Adrenal gland (tissue), 12 donors: ENCODE measurements around the gene PDCD4. TPM values are rescaled to one million over a fixed set of nuclear protein-coding genes. Genes with fewer than 3 reads are reported as not detected.

Source experiments
- DNase-seq, 7 donors: peaks; one replicate each; pipeline ENCODE4 v3.0.0-alpha.2; 2019 to 2020
- H3K27ac ChIP-seq, 5 donors: fragments of 200-600 bp; sonication (generic) in 4 of 5; 1 replicate in 3 of 5; 2 replicates in 2 of 5; pipeline versions ENCODE4 v1.5.1 to v1.8.0; 2016 to 2020; ENCODE audit warnings: mild to moderate bottlenecking in 1 of 5
- H3K27me3 ChIP-seq: fragments of 200-600 bp; 2 replicates; pipeline ENCODE4 v1.8.0; 2021
- H3K36me3 ChIP-seq, 2 donors: fragments of 200-600 bp; replicated peaks in 1 of 2; 1 replicate in 1 of 2; 2 replicates in 1 of 2; pipeline versions ENCODE4 v1.5.1 to v1.8.0; 2018 to 2022
- H3K4me1 ChIP-seq, 2 donors: fragments of 200-600 bp; replicated peaks in 1 of 2; 1 replicate in 1 of 2; 2 replicates in 1 of 2; pipeline versions ENCODE4 v1.5.1 to v1.8.0; 2018 to 2021
- H3K4me3 ChIP-seq, 4 donors: fragments of 200-600 bp; sonication (generic) in 3 of 4; one replicate each; pipeline ENCODE4 v1.5.1; 2016 to 2018
- H3K9me3 ChIP-seq, 3 donors: fragments of 200-600 bp; sonication (generic) in 1 of 3; replicated peaks in 1 of 3; 1 replicate in 2 of 3; 2 replicates in 1 of 3; pipeline versions ENCODE4 v1.5.1 to v1.8.0; 2016 to 2021
- CTCF ChIP-seq, 6 experiments: fragments of 450-650 bp in 4 of 6; fragments of 200-600 bp in 2 of 6; sonication (generic) in 1 of 6; IDR thresholded peaks; 1 replicate in 5 of 6; 2 replicates in 1 of 6; pipeline versions ENCODE4 v1.5.1 to v1.8.0; 2016 to 2021; ENCODE audit warnings: antibody characterized with exemption in 6 of 6, mild to moderate bottlenecking in 2 of 6, moderate library complexity in 1 of 6
- POLR2A ChIP-seq, 2 donors: fragments of 450-650 bp; IDR thresholded peaks; one replicate each; pipeline ENCODE4 v1.6.1; 2017; ENCODE audit warnings: antibody characterized with exemption in 2 of 2, mild to moderate bottlenecking in 2 of 2, moderate library complexity in 1 of 2
- WGBS, 4 donors: extraction: QIAGEN DNeasy Blood & Tissue Kit in 2 of 4; methylation state at CpG; one replicate each; pipeline versions ENCODE4 v1.1.5 to v1.1.7; 2013 to 2017; 5-methylcytosine and 5-hydroxymethylcytosine counted together
- intact Hi-C, 2 donors: fragments of 100-400 bp; cut with DNase I; formaldehyde crosslinking; loops; one replicate each; pipeline versions ENCODE4 v1.14.1 to v1.15.0; 2022 to 2023
- polyA plus RNA-seq, 3 donors: library from polyadenylated mRNA; stranded (reverse); fragments of 200-250 nt in 2 of 3; fragments of 350-450 nt in 1 of 3; fragmentation: Illumina TruSeq in 1 of 3; extraction: RNeasy Lipid Tissue Mini Kit (QIAGEN cat#74804) in 1 of 3; gene quantifications; one replicate each; pipeline ENCODE4 v1.2.3, GENCODE V29; 2013 to 2014
- total RNA-seq, 9 donors: library from RNA; depleted of rRNA in 4 of 9; stranded (reverse); fragments of >200 nt in 4 of 9; fragments of 120-200 nt in 1 of 9; fragmentation: NEBNext Ultra II Directional in 1 of 9; extraction: Animal tissue kit (Norgen Biotek cat#: 25700) in 1 of 9; gene quantifications; one replicate each; pipeline versions ENCODE4 v1.1.0 to v1.2.4, GENCODE V29; 2013 to 2023
- donor health status: healthy with polysubstance abuse.
- donor health status: Bipolar disorder and iron deficiency.
- donor health status: DM: yes; HTN: yes; CAD: no.
- donor health status: DM: no; HTN: no; CAD: no.
- donor health status: DM: no; HTN: no; CAD: no.
- donor health status: DM: yes; HTN: yes; CAD: no.

PDCD4 gene
- total and polyA plus RNA-seq, 12 donors: 16.8 to 150 (median 44.8) TPM

- no peaks in the 10 kb centered on the region for H3K27me3 ChIP-seq
- intact Hi-C loops: loop anchor here in 1 of 2 donors (5.0 kb wide), 2 partner anchors 95 to 150 kb away; no protein-coding TSS in a partner anchor
- WGBS, 4 donors: 82 to 95% (median 88%) methylated on average over 1 of the region's 1 CpG
- H3K27ac ChIP-seq: no peak overlapping the region
- DNase-seq: no peak
- TF ChIP-seq CTCF (IDR thresholded peaks at IDR 0.05) (no peak), POLR2A (IDR thresholded peaks at IDR 0.05) (no peak)
- no peak overlapping the region for H3K4me3 ChIP-seq
- no peaks in the 10 kb centered on the region for H3K9me3 ChIP-seq
- peaks cover 0 to 14% of the 10 kb centered on the region in 2 donors for H3K4me1 ChIP-seq
- peaks cover 0 to 48% of the 10 kb centered on the region in 2 donors for H3K36me3 ChIP-seq
Observed at GRCh38 chr10:110897184-110897583, 25.5 kb downstream of the PDCD4 start.

GRCh38 chr10:110898391-110898790 is 26.7 kb downstream of the PDCD4 start:
- Histone ChIP-seq H3K27ac (peak overlapping the region in 1 of 5 donors; percentile 3), H3K27me3 (no peaks in the 10 kb centered on the region), H3K4me1 (peaks cover 0 to 11% of the 10 kb centered on the region in 2 donors), H3K9me3 (no peaks in the 10 kb centered on the region), H3K36me3 (peaks cover 0 to 43% of the 10 kb centered on the region in 2 donors), H3K4me3 (no peak overlapping the region)
- DNase-seq: no peak
- TF ChIP-seq CTCF (IDR thresholded peaks at IDR 0.05) (no peak), POLR2A (IDR thresholded peaks at IDR 0.05) (no peak)
- intact Hi-C loops: loop anchor here in 1 of 2 donors (5.0 kb wide), 2 partner anchors 96 to 151 kb away; no protein-coding TSS in a partner anchor

GRCh38 chr10:110900983-110901382 is 29.3 kb downstream of the PDCD4 start:
- DNase-seq: peak in 1 of 7 donors; percentile 14
- H3K9me3 ChIP-seq: no peaks in the 10 kb centered on the region
- WGBS, 4 donors: 55 to 66% (median 61%) methylated on average over 2 of the region's 2 CpGs
- H3K36me3 ChIP-seq: peaks cover 0 to 27% of the 10 kb centered on the region in 2 donors
- TF ChIP-seq POLR2A (IDR thresholded peaks at IDR 0.05): no peak
- no peak for TF ChIP-seq CTCF (IDR thresholded peaks at IDR 0.05)
- no peaks in the 10 kb centered on the region for H3K27me3 ChIP-seq
- peaks cover 0 to 9% of the 10 kb centered on the region in 2 donors for H3K4me1 ChIP-seq
- intact Hi-C loops: loop anchor here in 1 of 2 donors (10.0 kb wide), 1 partner anchor 296 kb away; no protein-coding TSS in a partner anchor
- no peak overlapping the region for H3K4me3 ChIP-seq
- H3K27ac ChIP-seq: no peak overlapping the region

- no peak overlapping the region for H3K27ac ChIP-seq
- no peak for DNase-seq
Observed at GRCh38 chr10:110901954-110902819, 30.5 kb downstream of the PDCD4 start.

More at GRCh38 chr10:110901954-110902819, 30.5 kb downstream of the PDCD4 start:
- Histone ChIP-seq H3K4me1 (peaks cover 0 to 9% of the 10 kb centered on the region in 2 donors), H3K36me3 (peaks cover 0 to 20% of the 10 kb centered on the region in 2 donors), H3K4me3 (no peak overlapping the region), H3K27me3 (no peaks in the 10 kb centered on the region), H3K9me3 (no peaks in the 10 kb centered on the region)
- TF ChIP-seq CTCF (IDR thresholded peaks at IDR 0.05) (no peak), POLR2A (IDR thresholded peaks at IDR 0.05) (no peak)
- WGBS, 4 donors: 84 to 85% (median 84%) methylated on average over 7 of the region's 7 CpGs
- intact Hi-C loops: loop anchor here in 1 of 2 donors (10.0 kb wide), 1 partner anchor 297 kb away; no protein-coding TSS in a partner anchor
